IPS DF 4.7 (cell line): ENCODE data around the gene CD27.

Experiments used
- DNase-seq: peaks from one replicate; pipeline ENCODE4 v3.0.0-alpha.2; 2013; ENCODE audit warnings: low spot score; ENCODE audit errors: extremely low read depth

The CD27 gene

GRCh38 chr12:6434205-6435140, 10.3 kb upstream of the CD27 start:
- no peak for DNase-seq

GRCh38 chr12:6435961-6436715, 8.6 kb upstream of the CD27 start:
- no peak for DNase-seq

- DNase-seq, result no peak
These were observed 7.2 kb upstream of the CD27 start for GRCh38 chr12:6437586-6437985.

DNA sequence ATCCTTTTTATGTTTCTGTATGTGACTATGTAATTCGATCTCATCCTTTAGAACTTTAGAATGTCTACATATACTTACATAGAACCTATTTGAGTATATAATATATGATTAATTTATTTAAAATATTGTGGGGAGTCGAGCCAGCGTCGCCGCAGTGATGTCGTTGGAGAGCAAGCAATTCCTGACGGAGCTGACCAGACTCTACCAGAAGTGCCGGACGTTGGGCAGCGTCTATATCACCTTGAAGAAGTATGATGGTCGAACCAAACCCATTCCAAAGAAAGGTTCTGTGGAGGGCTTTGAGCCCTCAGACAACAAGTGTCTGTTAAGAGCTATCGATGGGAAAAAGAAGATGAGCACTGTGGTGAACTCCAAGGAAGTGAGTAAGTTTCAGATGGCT, 6.4 kb upstream of the CD27 start:
- no peak for DNase-seq

GRCh38 chr12:6440391-6440790, 4.4 kb upstream of the CD27 start:
- DNase-seq, result no peak

- no peak for DNase-seq
These were observed 1.9 kb upstream of the CD27 start for GRCh38 chr12:6442836-6443235.

GRCh38 chr12:6443361-6443983, 1.3 kb upstream of the CD27 start:
- no peak for DNase-seq

- no peak for DNase-seq
These were observed 724 bp upstream of the CD27 start for GRCh38 chr12:6444031-6444430.

- DNase-seq, result no peak
These were observed 5.5 kb downstream of the CD27 start for GRCh38 chr12:6450091-6450868.

DNA sequence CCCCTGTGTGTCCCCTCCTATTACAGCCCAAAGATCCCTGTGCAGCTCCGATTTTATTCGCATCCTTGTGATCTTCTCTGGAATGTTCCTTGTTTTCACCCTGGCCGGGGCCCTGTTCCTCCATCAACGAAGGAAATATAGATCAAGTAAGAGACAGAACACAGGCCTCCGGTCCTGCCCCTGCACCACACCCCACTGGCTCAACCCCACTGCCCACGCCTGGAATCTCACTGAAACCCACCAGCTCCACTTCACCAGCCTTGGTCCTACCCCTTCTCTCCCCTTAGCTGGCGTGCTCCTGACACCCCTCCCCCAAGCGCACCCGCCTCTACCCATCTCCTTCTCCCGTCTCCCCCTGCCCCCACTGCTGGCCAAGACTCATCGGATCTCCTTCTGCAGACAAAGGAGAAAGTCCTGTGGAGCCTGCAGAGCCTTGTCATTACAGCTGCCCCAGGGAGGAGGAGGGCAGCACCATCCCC, 6.2 kb downstream of the CD27 start:
- no peak for DNase-seq

DNA sequence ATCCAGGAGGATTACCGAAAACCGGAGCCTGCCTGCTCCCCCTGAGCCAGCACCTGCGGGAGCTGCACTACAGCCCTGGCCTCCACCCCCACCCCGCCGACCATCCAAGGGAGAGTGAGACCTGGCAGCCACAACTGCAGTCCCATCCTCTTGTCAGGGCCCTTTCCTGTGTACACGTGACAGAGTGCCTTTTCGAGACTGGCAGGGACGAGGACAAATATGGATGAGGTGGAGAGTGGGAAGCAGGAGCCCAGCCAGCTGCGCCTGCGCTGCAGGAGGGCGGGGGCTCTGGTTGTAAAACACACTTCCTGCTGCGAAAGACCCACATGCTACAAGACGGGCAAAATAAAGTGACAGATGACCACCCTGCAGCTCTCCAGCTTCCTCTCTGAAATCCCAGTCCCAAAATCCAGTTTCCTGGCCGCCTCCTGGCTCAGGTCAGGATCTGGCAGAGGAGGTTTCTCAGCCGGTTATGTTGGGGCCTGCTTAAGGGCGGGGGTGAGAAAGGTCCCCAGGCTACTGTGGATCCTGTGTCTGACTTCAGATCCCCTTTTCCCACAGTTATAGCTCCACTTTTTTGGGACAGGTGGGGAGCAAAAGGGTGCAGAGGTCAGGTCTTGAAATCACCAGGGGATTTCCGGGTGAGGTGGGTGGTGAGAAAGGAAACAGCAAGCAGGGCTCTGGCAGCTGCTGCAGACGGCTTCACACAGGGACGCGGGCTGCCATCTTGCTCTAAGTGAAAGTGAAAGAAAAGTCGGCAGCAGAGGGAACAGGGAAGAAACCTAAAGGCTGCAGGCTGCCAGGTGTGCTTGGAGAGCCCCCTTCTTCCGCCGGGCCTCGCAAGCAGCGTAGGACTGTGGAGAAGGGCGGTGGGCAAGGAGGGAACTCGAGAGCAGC, 6.8 kb downstream of the CD27 start, which contains the start of gene TAPBPL:
TAPBPL (plus strand) TSS at position 695 of the 897 bp plus-strand sequence. CDS start 207 bp downstream, outside the sequence.
- DNase-seq, result no peak

- no peak for DNase-seq
These were observed 7.6 kb downstream of the CD27 start for GRCh38 chr12:6452245-6452943.

GRCh38 chr12:6452944-6453630, 8.3 kb downstream of the CD27 start:
- no peak for DNase-seq

GRCh38 chr12:6457220-6457945, 12.6 kb downstream of the CD27 start:
- no peak for DNase-seq

DNA sequence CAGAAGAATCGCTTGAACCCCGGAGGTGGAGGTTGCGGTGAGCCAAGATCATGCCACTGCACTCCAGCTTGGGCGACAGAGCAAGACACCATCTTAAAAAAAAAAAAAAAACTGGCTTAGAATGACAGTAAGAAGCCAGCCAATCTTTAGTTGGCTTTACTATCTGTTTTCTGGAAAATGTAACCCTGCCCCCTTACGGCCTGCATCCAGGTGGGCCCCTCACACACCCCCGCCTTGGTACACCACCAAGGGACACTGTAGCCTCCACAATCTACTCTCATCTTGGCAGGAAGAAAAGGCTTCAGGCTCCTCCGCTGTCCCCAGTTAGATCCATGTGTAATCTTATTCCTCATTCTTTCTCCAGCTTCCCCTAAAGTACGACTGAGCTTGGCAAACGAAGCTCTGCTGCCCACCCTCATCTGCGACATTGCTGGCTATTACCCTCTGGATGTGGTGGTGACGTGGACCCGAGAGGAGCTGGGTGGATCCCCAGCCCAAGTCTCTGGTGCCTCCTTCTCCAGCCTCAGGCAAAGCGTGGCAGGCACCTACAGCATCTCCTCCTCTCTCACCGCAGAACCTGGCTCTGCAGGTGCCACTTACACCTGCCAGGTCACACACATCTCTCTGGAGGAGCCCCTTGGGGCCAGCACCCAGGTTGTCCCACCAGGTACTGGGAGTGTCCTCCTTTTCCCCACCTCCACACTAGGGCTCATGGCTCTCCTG, 13.7 kb downstream of the CD27 start:
- no peak for DNase-seq

- DNase-seq, result no peak
These were observed 14.2 kb downstream of the CD27 start for GRCh38 chr12:6459004-6459337.

GRCh38 chr12:6460751-6461371, 16.1 kb downstream of the CD27 start:
- no peak for DNase-seq
